K562 treated with DMSO at 1 percent for 24 hours (cell line): ENCODE results near the gene DENND11. TPM values are rescaled to one million over a fixed set of nuclear protein-coding genes. Genes with fewer than 3 reads are reported as not detected.

Experiments used
- total RNA-seq: library from RNA; unstranded; fragments of 300-600 nt; gene quantifications from 2 replicates; pipeline ENCODE4 v1.2.3, GENCODE V29; 2022; ENCODE audit warnings: low read depth; ENCODE audit not compliant: insufficient read depth

DENND11 gene
- 0.63 and 0.68 TPM in 2 replicates for total RNA-seq

DNA sequence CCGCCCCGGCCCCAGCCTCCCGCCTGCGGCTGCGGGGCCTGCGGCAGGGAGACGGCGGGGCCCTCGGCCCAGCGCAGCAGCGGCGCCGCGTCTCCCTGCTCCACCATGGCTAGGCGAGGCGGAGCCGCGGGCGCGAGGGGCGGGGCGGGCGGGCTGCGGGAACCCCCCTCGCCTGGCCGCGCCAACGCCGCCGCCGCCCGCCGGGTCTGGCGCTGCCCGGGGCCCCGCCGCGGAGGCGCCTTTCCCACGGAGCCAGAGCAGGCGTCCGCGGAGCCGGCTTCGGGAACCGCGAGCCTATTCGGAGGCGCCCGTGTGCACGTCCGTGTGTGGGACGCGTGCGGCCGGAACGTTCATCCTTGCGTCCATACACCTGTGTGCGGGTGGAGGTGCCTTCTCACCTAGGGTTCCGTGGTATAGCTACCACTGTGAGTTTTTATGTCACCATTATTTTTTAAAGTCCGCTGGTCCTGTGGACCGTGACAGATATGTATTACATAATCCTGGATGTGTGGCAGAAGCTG is at the start of gene DENND11:
DENND11 (minus strand) TSS at position 120 of the 521 bp plus-strand sequence; CDS start at position 107, 13 bp downstream.

DNA sequence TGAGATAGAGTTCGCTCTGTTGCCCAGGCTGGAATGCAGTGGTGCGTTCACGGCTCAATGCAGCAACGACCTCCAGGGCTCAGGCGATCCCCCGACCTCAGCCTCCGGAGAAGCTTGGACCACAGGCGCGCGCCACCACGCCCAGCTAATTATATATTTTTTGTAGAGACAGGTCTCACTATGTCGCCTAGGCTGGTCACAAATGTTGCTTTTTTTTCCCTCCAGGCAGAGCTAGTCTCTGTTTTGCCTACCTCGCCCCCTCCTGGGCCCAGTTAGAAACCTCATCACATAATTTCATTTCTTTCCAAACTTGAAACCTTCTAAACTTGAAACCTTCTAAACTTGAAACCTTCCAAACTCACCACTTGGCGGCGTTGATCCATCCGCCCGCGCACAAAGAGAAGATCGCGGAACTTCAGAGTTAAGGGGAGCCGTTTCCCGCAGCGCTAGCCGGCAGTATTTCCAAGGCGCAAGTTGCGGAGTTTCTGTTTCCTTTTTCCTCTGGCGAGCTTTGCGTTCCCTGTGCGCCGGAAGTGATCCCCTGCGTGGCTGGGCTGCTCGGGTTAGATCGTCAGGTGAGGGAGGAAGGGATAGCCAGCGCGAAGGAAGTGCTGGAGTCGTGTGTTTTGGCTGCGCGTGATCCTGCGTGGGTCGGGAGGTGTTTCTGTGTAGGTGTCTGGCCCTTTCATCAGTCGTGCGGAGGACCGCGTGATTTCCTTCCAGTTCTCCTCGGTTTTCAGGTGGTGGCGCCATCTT is 36.0 kb upstream of the DENND11 start, which contains the start of gene SSBP1:
SSBP1 (plus strand) TSS at position 523 of the 756 bp plus-strand sequence. CDS start 809 bp downstream, outside the sequence.

GRCh38 chr7:141708351-141708750 is 6.4 kb upstream of the DENND11 start, which contains the start of gene WEE2:
WEE2 (plus strand) TSS chr7:141708353; CDS start chr7:141708759, 406 bp downstream.

Other genes with a start within 250 kb of the DENND11 start
- 35.3 and 35.8 TPM in 2 replicates for gene AGK, start 150.8 kb downstream of the DENND11 start, total RNA-seq
- gene WEE2, start 6.2 kb upstream of the DENND11 start, total RNA-seq: not detected in 2 replicates
- 233 and 272 TPM in 2 replicates for gene SSBP1, start 36.2 kb upstream of the DENND11 start, total RNA-seq
- gene TAS2R3, start 61.9 kb upstream of the DENND11 start, total RNA-seq: not detected in 2 replicates
- 0.10 TPM in 1 of 2 replicates, not detected in the other for gene TAS2R4, start 74.5 kb upstream of the DENND11 start, total RNA-seq
- 0.64 TPM in 1 of 2 replicates, not detected in the other for gene TAS2R5, start 88.1 kb upstream of the DENND11 start, total RNA-seq
- not detected in 2 replicates for gene PRSS37, start 139.3 kb upstream of the DENND11 start, total RNA-seq
- gene OR9A4, start 214.2 kb upstream of the DENND11 start, total RNA-seq: not detected in 2 replicates
- gene CLEC5A, start 244.8 kb upstream of the DENND11 start, total RNA-seq: not detected in 2 replicates